NAMALWA (cell line): ENCODE results near the gene CBX8.

Source experiments
- DNase-seq: peaks from one replicate; pipeline ENCODE4 v3.0.0-alpha.2; 2015; ENCODE audit warnings: low spot score

Gene CBX8

GRCh38 chr17:79835470-79835899, 38.6 kb upstream of the CBX8 start:
- DNase-seq: no peak

- peak; percentile 55 for DNase-seq
Measured at GRCh38 chr17:79834565-79835469, 37.9 kb upstream of the CBX8 start.

- DNase-seq: no peak
Measured at GRCh38 chr17:79833744-79834564, 37.1 kb upstream of the CBX8 start.

- DNase-seq: no peak
Measured at GRCh38 chr17:79833110-79833450, 36.2 kb upstream of the CBX8 start.

GRCh38 chr17:79832218-79833109, 35.6 kb upstream of the CBX8 start:
- no peak for DNase-seq

- DNase-seq: no peak
Measured at GRCh38 chr17:79831265-79832217, 34.7 kb upstream of the CBX8 start.

GRCh38 chr17:79830763-79831264, 33.9 kb upstream of the CBX8 start:
- no peak for DNase-seq

- DNase-seq: no peak
Measured at GRCh38 chr17:79830303-79830702, 33.4 kb upstream of the CBX8 start.

- no peak for DNase-seq
Measured at GRCh38 chr17:79829457-79829856, 32.6 kb upstream of the CBX8 start.

GRCh38 chr17:79829004-79829403, 32.1 kb upstream of the CBX8 start:
- DNase-seq: no peak

- DNase-seq: no peak
Measured at GRCh38 chr17:79826841-79827578, 30.1 kb upstream of the CBX8 start.

- no peak for DNase-seq
Measured at GRCh38 chr17:79826204-79826680, 29.4 kb upstream of the CBX8 start.

GRCh38 chr17:79825580-79825921, 28.7 kb upstream of the CBX8 start:
- DNase-seq: no peak

GRCh38 chr17:79824893-79825579, 28.2 kb upstream of the CBX8 start:
- DNase-seq: no peak

GRCh38 chr17:79824234-79824633, 27.4 kb upstream of the CBX8 start:
- no peak for DNase-seq

GRCh38 chr17:79822583-79823124, 25.8 kb upstream of the CBX8 start:
- DNase-seq: no peak

GRCh38 chr17:79821331-79822095, 24.6 kb upstream of the CBX8 start:
- DNase-seq: no peak

- no peak for DNase-seq
Measured at GRCh38 chr17:79820959-79821330, 24.1 kb upstream of the CBX8 start.
